ENCODE measurements around the gene TPD52L1.

Gene TPD52L1

GRCh38 chr6:125198398-125198937, 44.9 kb downstream of the TPD52L1 start:
- intact Hi-C loops (cut with DNase I), result no loop called here
- DNase-seq, result no peak

GRCh38 chr6:125200941-125201340, 47.4 kb downstream of the TPD52L1 start:
- DNase-seq, result no peak
- intact Hi-C loops (cut with DNase I), result no loop called here

- DNase-seq, result peak in 7 of 42 donors; percentile 29 to 60 (median 33)
- intact Hi-C loops (cut with DNase I), result no loop called here
Measured at GRCh38 chr6:125201961-125202729, 48.6 kb downstream of the TPD52L1 start.

- no peak for DNase-seq
- intact Hi-C loops (cut with DNase I), result no loop called here
Measured at GRCh38 chr6:125203395-125203794, 49.8 kb downstream of the TPD52L1 start.

- intact Hi-C loops (cut with DNase I), result no loop called here
Measured at GRCh38 chr6:125205931-125206330, 52.4 kb downstream of the TPD52L1 start.

GRCh38 chr6:125206389-125206788, 52.8 kb downstream of the TPD52L1 start:
- intact Hi-C loops (cut with DNase I), result no loop called here
- no peak for DNase-seq

More at GRCh38 chr6:125205931-125206330, 52.4 kb downstream of the TPD52L1 start:
- DNase-seq, result no peak

GRCh38 chr6:125207956-125208355, 54.4 kb downstream of the TPD52L1 start:
- DNase-seq, result no peak

GRCh38 chr6:125208625-125209249, 55.2 kb downstream of the TPD52L1 start:
- DNase-seq, result no peak
- intact Hi-C loops (cut with DNase I), result no loop called here

More at GRCh38 chr6:125207956-125208355, 54.4 kb downstream of the TPD52L1 start:
- intact Hi-C loops (cut with DNase I), result no loop called here

GRCh38 chr6:125210667-125211066, 57.1 kb downstream of the TPD52L1 start:
- intact Hi-C loops (cut with DNase I), result no loop called here
- DNase-seq, result no peak

- intact Hi-C loops (cut with DNase I), result no loop called here
- no peak for DNase-seq
Measured at GRCh38 chr6:125211352-125211751, 57.8 kb downstream of the TPD52L1 start.

- DNase-seq, result no peak
- intact Hi-C loops (cut with DNase I), result no loop called here
Measured at GRCh38 chr6:125212377-125212776, 58.8 kb downstream of the TPD52L1 start.

- DNase-seq, result no peak
- intact Hi-C loops (cut with DNase I), result no loop called here
Measured at GRCh38 chr6:125213939-125214338, 60.4 kb downstream of the TPD52L1 start.

- DNase-seq, result no peak
- intact Hi-C loops (cut with DNase I), result no loop called here
Measured at GRCh38 chr6:125215252-125215819, 61.8 kb downstream of the TPD52L1 start.

- intact Hi-C loops (cut with DNase I), result no loop called here
- no peak for DNase-seq
Measured at GRCh38 chr6:125216015-125216414, 62.4 kb downstream of the TPD52L1 start.

- no peak for DNase-seq
- intact Hi-C loops (cut with DNase I), result no loop called here
Measured at GRCh38 chr6:125217369-125217768, 63.8 kb downstream of the TPD52L1 start.

- intact Hi-C loops (cut with DNase I), result no loop called here
- no peak for DNase-seq
Measured at GRCh38 chr6:125217992-125218391, 64.4 kb downstream of the TPD52L1 start.

- intact Hi-C loops (cut with DNase I), result no loop called here
- no peak for DNase-seq
Measured at GRCh38 chr6:125219361-125219895, 65.9 kb downstream of the TPD52L1 start.

GRCh38 chr6:125220712-125221111, 67.1 kb downstream of the TPD52L1 start:
- intact Hi-C loops (cut with DNase I), result no loop called here
- peak in 20 of 42 donors; percentile 4 to 70 (median 29) for DNase-seq

- intact Hi-C loops (cut with DNase I), result no loop called here
- no peak for DNase-seq
Measured at GRCh38 chr6:125222531-125223455, 69.2 kb downstream of the TPD52L1 start.

All from head of caudate nucleus (tissue), 42 donors.